Large intestine (tissue), 3 donors: ENCODE measurements around the gene UBQLN1. TPM values are rescaled to one million over a fixed set of nuclear protein-coding genes. Genes with fewer than 3 reads are reported as not detected.

Experiments used
- DNase-seq, 2 donors: peaks; one replicate each; pipeline versions ENCODE4 v3.0.0 to v3.0.0-alpha.2; 2013
- H3K27ac ChIP-seq: one replicate; pipeline ENCODE4 v1.5.1; 2013; ENCODE audit warnings: low read length
- H3K27me3 ChIP-seq: 2 replicates; pipeline ENCODE4 v1.6.1; 2013; ENCODE audit warnings: low read length; ENCODE audit not compliant: control insufficient read depth, insufficient read depth
- H3K36me3 ChIP-seq: 2 replicates; pipeline ENCODE4 v1.6.1; 2013; ENCODE audit warnings: low read length; ENCODE audit not compliant: control insufficient read depth, insufficient read depth
- H3K4me1 ChIP-seq: one replicate; pipeline ENCODE4 v1.6.1; 2013; ENCODE audit warnings: low read length; ENCODE audit not compliant: control insufficient read depth, insufficient read depth
- H3K4me3 ChIP-seq: one replicate; pipeline ENCODE4 v1.5.1; 2013; ENCODE audit warnings: low read length
- H3K9me3 ChIP-seq: one replicate; pipeline ENCODE4 v1.6.1; 2013; ENCODE audit warnings: mild to moderate bottlenecking, low read depth, low read length, moderate library complexity; ENCODE audit not compliant: control insufficient read depth
- WGBS: methylation state at CpG from one replicate; pipeline ENCODE4 v1.1.5; 2013; ENCODE audit warnings: low lambda C conversion rate; ENCODE audit not compliant: insufficient coverage; 5-methylcytosine and 5-hydroxymethylcytosine counted together
- polyA plus RNA-seq: library from polyadenylated mRNA; unstranded; fragments of 120-200 nt; gene quantifications from one replicate; pipeline ENCODE4 v1.2.1, GENCODE V29; 2013

The UBQLN1 gene
- polyA plus RNA-seq, 1 donor = 74.7 TPM

GRCh38 chr9:83637389-83637788, 70.4 kb downstream of the UBQLN1 start:
- Histone ChIP-seq H3K27ac (no peak overlapping the region), H3K4me3 (no peak overlapping the region), H3K9me3 (no peaks in the 10 kb centered on the region), H3K36me3 (no peaks in the 10 kb centered on the region), H3K27me3 (no peaks in the 10 kb centered on the region), H3K4me1 (no peaks in the 10 kb centered on the region)
- no peak for DNase-seq
- no CpG with 5 or more reads among the region's 1 CpG for WGBS

- no peak overlapping the region for H3K4me3 ChIP-seq
- no peaks in the 10 kb centered on the region for H3K4me1 ChIP-seq
- DNase-seq = no peak
Observed at GRCh38 chr9:83636813-83637212, 70.9 kb downstream of the UBQLN1 start.

GRCh38 chr9:83633676-83634075, 74.1 kb downstream of the UBQLN1 start:
- Histone ChIP-seq H3K36me3 (no peaks in the 10 kb centered on the region), H3K4me3 (no peak overlapping the region), H3K27me3 (no peaks in the 10 kb centered on the region), H3K27ac (no peak overlapping the region), H3K4me1 (peaks cover 14% of the 10 kb centered on the region), H3K9me3 (no peaks in the 10 kb centered on the region)
- DNase-seq = no peak
- no CpG with 5 or more reads among the region's 2 CpGs for WGBS

More at GRCh38 chr9:83636813-83637212, 70.9 kb downstream of the UBQLN1 start:
- Histone ChIP-seq H3K36me3 (no peaks in the 10 kb centered on the region), H3K9me3 (no peaks in the 10 kb centered on the region), H3K27me3 (no peaks in the 10 kb centered on the region), H3K27ac (no peak overlapping the region)

GRCh38 chr9:83633255-83633654, 74.5 kb downstream of the UBQLN1 start:
- H3K36me3 ChIP-seq = no peaks in the 10 kb centered on the region
- no peak for DNase-seq
- no CpG with 5 or more reads among the region's 1 CpG for WGBS
- no peaks in the 10 kb centered on the region for H3K27me3 ChIP-seq
- no peaks in the 10 kb centered on the region for H3K9me3 ChIP-seq
- peaks cover 16% of the 10 kb centered on the region for H3K4me1 ChIP-seq
- H3K4me3 ChIP-seq = no peak overlapping the region
- H3K27ac ChIP-seq = no peak overlapping the region

- Histone ChIP-seq H3K27me3 (no peaks in the 10 kb centered on the region), H3K9me3 (no peaks in the 10 kb centered on the region), H3K36me3 (peaks cover 8% of the 10 kb centered on the region), H3K27ac (no peak overlapping the region), H3K4me3 (no peak overlapping the region), H3K4me1 (peaks cover 16% of the 10 kb centered on the region)
- 6% methylated on average over 2 of the region's 11 CpGs for WGBS
- no peak for DNase-seq
Observed at GRCh38 chr9:83630938-83631457, 76.8 kb downstream of the UBQLN1 start.

- Histone ChIP-seq H3K36me3 (peaks cover 8% of the 10 kb centered on the region), H3K9me3 (no peaks in the 10 kb centered on the region), H3K4me1 (peaks cover 26% of the 10 kb centered on the region), H3K4me3 (no peak overlapping the region), H3K27ac (peak overlapping the region; percentile 19), H3K27me3 (no peaks in the 10 kb centered on the region)
- WGBS = 40% methylated on average over 1 of the region's 7 CpGs
- peak; percentile 58 to 83 for DNase-seq
Observed at GRCh38 chr9:83629433-83630104, 78.2 kb downstream of the UBQLN1 start.

- no peak for DNase-seq
- H3K27me3 ChIP-seq = no peaks in the 10 kb centered on the region
- peaks cover 36% of the 10 kb centered on the region for H3K4me1 ChIP-seq
- no peak overlapping the region for H3K27ac ChIP-seq
- H3K4me3 ChIP-seq = no peak overlapping the region
- WGBS = no CpG with 5 or more reads among the region's 5 CpGs
- H3K9me3 ChIP-seq = no peaks in the 10 kb centered on the region
- peaks cover 8% of the 10 kb centered on the region for H3K36me3 ChIP-seq
Observed at GRCh38 chr9:83628540-83628939, 79.2 kb downstream of the UBQLN1 start.

- 100% methylated on average over 1 of the region's 3 CpGs for WGBS
- peak; percentile 54 to 81 for DNase-seq
- H3K27ac ChIP-seq = peak overlapping the region; percentile 59
Observed at GRCh38 chr9:83625178-83625577, 82.6 kb downstream of the UBQLN1 start.

GRCh38 chr9:83623679-83624076, 84.1 kb downstream of the UBQLN1 start:
- peaks cover 8% of the 10 kb centered on the region for H3K36me3 ChIP-seq
- DNase-seq = peak; percentile 37 to 85
- WGBS = 40% methylated on average over 1 of the region's 5 CpGs
- peak overlapping the region; percentile 96 for H3K27ac ChIP-seq
- peak overlapping the region; percentile 56 for H3K4me3 ChIP-seq
- H3K4me1 ChIP-seq = peaks cover 30% of the 10 kb centered on the region
- no peaks in the 10 kb centered on the region for H3K9me3 ChIP-seq
- no peaks in the 10 kb centered on the region for H3K27me3 ChIP-seq

More at GRCh38 chr9:83625178-83625577, 82.6 kb downstream of the UBQLN1 start:
- H3K9me3 ChIP-seq = no peaks in the 10 kb centered on the region
- H3K4me3 ChIP-seq = no peak overlapping the region
- peaks cover 44% of the 10 kb centered on the region for H3K4me1 ChIP-seq
- H3K27me3 ChIP-seq = no peaks in the 10 kb centered on the region
- H3K36me3 ChIP-seq = peaks cover 8% of the 10 kb centered on the region

- Histone ChIP-seq H3K9me3 (no peaks in the 10 kb centered on the region), H3K4me3 (peak within 1 kb of the TSS; percentile 56), H3K36me3 (peaks cover 8% of the 10 kb centered on the region), H3K27ac (peak within 1 kb of the TSS; percentile 96), H3K4me1 (peaks cover 28% of the 10 kb centered on the region), H3K27me3 (no peaks in the 10 kb centered on the region)
- peak; percentile 49 to 86 for DNase-seq
- whole genome bisulfite sequencing = no CpG with 5 or more reads among the region's 79 CpGs
Observed at GRCh38 chr9:83622939-83623678, 84.6 kb downstream of the UBQLN1 start, which contains the start of gene IDNK. Gene IDNK, plus strand, starts transcription at chr9:83623143. Its CDS starts 29 bp downstream, at chr9:83623172.
